Inflammatory macrophage treated with lipopolysaccharide for 4 hours (primary cell): ENCODE data around the gene NEU3.
"Not testable (repeated sequence)": the region's sequence is repeated elsewhere in the genome, so short reads cannot be mapped to it uniquely, and the experiment has no call there.

Experiments used
- DNase-seq: peaks from one replicate; pipeline ENCODE4 v3.0.0-alpha.2; 2020

NEU3 gene

GRCh38 chr11:74988541-74989259 is at the start of gene NEU3:
Gene NEU3, plus strand, starts transcription at chr11:74988933. Its CDS starts 128 bp downstream, at chr11:74989061.
- DNase-seq: peak; percentile 75

GRCh38 chr11:74941492-74941891 is 47.2 kb upstream of the NEU3 start:
- no peak for DNase-seq

- no peak for DNase-seq
Measured at GRCh38 chr11:74942073-74942759, 46.5 kb upstream of the NEU3 start.

- no peak for DNase-seq
Measured at GRCh38 chr11:74948546-74948897, 40.2 kb upstream of the NEU3 start.

- DNase-seq: peak; percentile 100
Measured at GRCh38 chr11:74948898-74949752, 39.6 kb upstream of the NEU3 start, which contains the start of the genes SPCS2 and XRRA1. Gene SPCS2, plus strand, starts transcription at chr11:74949266. Its CDS starts 20 bp downstream, at chr11:74949286. Gene XRRA1, minus strand, starts transcription at chr11:74949091. Its CDS starts 8,213 bp downstream, at chr11:74940878.

- no peak for DNase-seq
Measured at GRCh38 chr11:74949753-74950137, 39.0 kb upstream of the NEU3 start.

GRCh38 chr11:74950374-74950969 is 38.3 kb upstream of the NEU3 start:
- no peak for DNase-seq

- no peak for DNase-seq
Measured at GRCh38 chr11:74951226-74951625, 37.5 kb upstream of the NEU3 start.

GRCh38 chr11:74952752-74953151 is 36.0 kb upstream of the NEU3 start:
- no peak for DNase-seq

GRCh38 chr11:74953451-74953850 is 35.3 kb upstream of the NEU3 start:
- peak; percentile 66 for DNase-seq

GRCh38 chr11:74954199-74954598 is 34.5 kb upstream of the NEU3 start:
- DNase-seq: no peak

- DNase-seq: peak; percentile 72
Measured at GRCh38 chr11:74956397-74957015, 32.2 kb upstream of the NEU3 start.

- DNase-seq: no peak
Measured at GRCh38 chr11:74957937-74958629, 30.6 kb upstream of the NEU3 start.

GRCh38 chr11:74960128-74960527 is 28.6 kb upstream of the NEU3 start:
- DNase-seq: not testable (repeated sequence)

- no peak for DNase-seq
Measured at GRCh38 chr11:74966651-74967050, 22.1 kb upstream of the NEU3 start.

- DNase-seq: peak; percentile 37
Measured at GRCh38 chr11:74970852-74971395, 17.8 kb upstream of the NEU3 start.

- DNase-seq: no peak
Measured at GRCh38 chr11:74971424-74971823, 17.3 kb upstream of the NEU3 start.

GRCh38 chr11:74978041-74978440 is 10.7 kb upstream of the NEU3 start:
- DNase-seq: no peak

GRCh38 chr11:74980634-74981033 is 8.1 kb upstream of the NEU3 start:
- peak; percentile 41 for DNase-seq

GRCh38 chr11:74981888-74982287 is 6.8 kb upstream of the NEU3 start:
- DNase-seq: no peak

- DNase-seq: no peak
Measured at GRCh38 chr11:74984070-74984469, 4.7 kb upstream of the NEU3 start.

GRCh38 chr11:74984730-74985129 is 4.0 kb upstream of the NEU3 start:
- no peak for DNase-seq
